Suprapubic skin (tissue), 4 donors: ENCODE data around the gene CASP1. TPM values are rescaled to one million over a fixed set of nuclear protein-coding genes. Genes with fewer than 3 reads are reported as not detected.
"Not testable (repeated sequence)": the region's sequence is repeated elsewhere in the genome, so short reads cannot be mapped to it uniquely, and the experiment has no call there.

ENCODE experiments used
- DNase-seq, 2 donors: peaks; one replicate each; pipeline ENCODE4 v3.0.0-alpha.2; 2019; ENCODE audit warnings: low spot score in 2 of 2
- H3K27ac ChIP-seq: fragments of 200-600 bp; sonication (generic); one replicate; pipeline ENCODE4 v1.5.1; 2019
- H3K27me3 ChIP-seq: fragments of 200-600 bp; sonication (generic); one replicate; pipeline ENCODE4 v1.5.1; 2019
- H3K36me3 ChIP-seq: fragments of 200-600 bp; sonication (generic); one replicate; pipeline ENCODE4 v1.5.1; 2019
- H3K4me1 ChIP-seq: fragments of 200-600 bp; sonication (generic); one replicate; pipeline ENCODE4 v1.5.1; 2019
- H3K4me3 ChIP-seq: fragments of 200-600 bp; sonication (generic); one replicate; pipeline ENCODE4 v1.5.1; 2019; ENCODE audit warnings: mild to moderate bottlenecking
- H3K9me3 ChIP-seq: fragments of 200-600 bp; sonication (generic); one replicate; pipeline ENCODE4 v1.5.1; 2019
- CTCF ChIP-seq, 2 donors: fragments of 200-600 bp in 1 of 2; fragments of 450-650 bp in 1 of 2; sonication (generic) in 1 of 2; IDR thresholded peaks; one replicate each; pipeline ENCODE4 v1.5.1; 2016 to 2019; ENCODE audit warnings: antibody characterized with exemption in 2 of 2, mild to moderate bottlenecking in 1 of 2, moderate library complexity in 1 of 2
- EP300 ChIP-seq: sonication (generic); formaldehyde crosslinking; IDR thresholded peaks from one replicate; pipeline ENCODE4 v1.6.1; 2017; ENCODE audit warnings: antibody characterized with exemption
- POLR2A ChIP-seq, 2 donors: fragments of 450-650 bp; IDR thresholded peaks; one replicate each; pipeline ENCODE4 v1.6.1; 2017; ENCODE audit warnings: antibody characterized with exemption in 2 of 2, mild to moderate bottlenecking in 2 of 2, moderate library complexity in 2 of 2
- POLR2AphosphoS5 ChIP-seq, 3 donors: sonication (generic); formaldehyde crosslinking; IDR thresholded peaks; one replicate each; pipeline ENCODE4 v1.6.1; 2017; ENCODE audit warnings: antibody characterized with exemption in 3 of 3
- WGBS: methylation state at CpG from one replicate; pipeline ENCODE4 v1.1.5; 2018; 5-methylcytosine and 5-hydroxymethylcytosine counted together
- total RNA-seq, 4 donors: library from RNA; depleted of rRNA; stranded (reverse); fragments of >200 nt; gene quantifications; one replicate each; pipeline ENCODE4 v1.1.0, GENCODE V29; 2016

CASP1 gene
- total RNA-seq, 4 donors from 2014 or later = 20.1 to 35.7 (median 28.3) TPM

GRCh38 chr11:105074166-105074530 is 39.2 kb upstream of the CASP1 start:
- 91% methylated on average over 2 of the region's 2 CpGs for WGBS
- no peak for TF ChIP-seq POLR2A (IDR thresholded peaks at IDR 0.05)
- no peak for TF ChIP-seq CTCF (IDR thresholded peaks at IDR 0.05)
- TF ChIP-seq EP300 = no peak
- TF ChIP-seq POLR2AphosphoS5 (IDR thresholded peaks at IDR 0.05) = no peak
- DNase-seq = no peak
- Histone ChIP-seq H3K4me3 (no peak overlapping the region), H3K27ac (no peak overlapping the region), H3K4me1 (no peaks in the 10 kb centered on the region), H3K9me3 (no peaks in the 10 kb centered on the region), H3K27me3 (no peaks in the 10 kb centered on the region), H3K36me3 (no peaks in the 10 kb centered on the region)

GRCh38 chr11:105073456-105074165 is 38.7 kb upstream of the CASP1 start:
- WGBS = 97% methylated on average over 1 of the region's 1 CpG
- H3K4me3 ChIP-seq = no peak overlapping the region
- H3K36me3 ChIP-seq = no peaks in the 10 kb centered on the region
- H3K4me1 ChIP-seq = no peaks in the 10 kb centered on the region
- DNase-seq = no peak
- H3K27ac ChIP-seq = no peak overlapping the region
- no peaks in the 10 kb centered on the region for H3K27me3 ChIP-seq
- TF ChIP-seq POLR2A (IDR thresholded peaks at IDR 0.05) (no peak), EP300 (no peak), CTCF (IDR thresholded peaks at IDR 0.05) (no peak), POLR2AphosphoS5 (IDR thresholded peaks at IDR 0.05) (no peak)
- no peaks in the 10 kb centered on the region for H3K9me3 ChIP-seq

GRCh38 chr11:105072080-105072479 is 37.1 kb upstream of the CASP1 start:
- H3K27ac ChIP-seq, H3K4me1 ChIP-seq, H3K9me3 ChIP-seq, H3K4me3 ChIP-seq, H3K36me3 ChIP-seq, DNase-seq, H3K27me3 ChIP-seq: not testable (repeated sequence)
- WGBS = 39% methylated on average over 2 of the region's 2 CpGs

- H3K27me3 ChIP-seq = no peaks in the 10 kb centered on the region
- H3K4me3 ChIP-seq = peak overlapping the region; percentile 27
- no peak for DNase-seq
- no peaks in the 10 kb centered on the region for H3K4me1 ChIP-seq
- H3K27ac ChIP-seq = no peak overlapping the region
- WGBS = 35% methylated on average over 4 of the region's 4 CpGs
- no peaks in the 10 kb centered on the region for H3K9me3 ChIP-seq
- H3K36me3 ChIP-seq = no peaks in the 10 kb centered on the region
- TF ChIP-seq POLR2AphosphoS5 (IDR thresholded peaks at IDR 0.05) (no peak), POLR2A (IDR thresholded peaks at IDR 0.05) (no peak)
These were observed 36.3 kb upstream of the CASP1 start for GRCh38 chr11:105071089-105071732.

GRCh38 chr11:105070306-105070705 is 35.4 kb upstream of the CASP1 start:
- WGBS = 74% methylated on average over 4 of the region's 4 CpGs
- peak overlapping the region; percentile 27 for H3K4me3 ChIP-seq

GRCh38 chr11:105069749-105070148 is 34.8 kb upstream of the CASP1 start:
- H3K27ac ChIP-seq, H3K36me3 ChIP-seq, DNase-seq, H3K4me1 ChIP-seq, H3K4me3 ChIP-seq, H3K9me3 ChIP-seq, H3K27me3 ChIP-seq: not testable (repeated sequence)
- 65% methylated on average over 2 of the region's 2 CpGs for WGBS

More at GRCh38 chr11:105070306-105070705, 35.4 kb upstream of the CASP1 start:
- no peak for TF ChIP-seq POLR2AphosphoS5 (IDR thresholded peaks at IDR 0.05)
- H3K4me1 ChIP-seq = no peaks in the 10 kb centered on the region
- no peak for DNase-seq
- no peak overlapping the region for H3K27ac ChIP-seq
- H3K36me3 ChIP-seq = no peaks in the 10 kb centered on the region
- no peaks in the 10 kb centered on the region for H3K9me3 ChIP-seq
- H3K27me3 ChIP-seq = no peaks in the 10 kb centered on the region

GRCh38 chr11:105063245-105063941 is 28.4 kb upstream of the CASP1 start:
- not testable (repeated sequence) for DNase-seq, H3K27me3 ChIP-seq, H3K4me3 ChIP-seq, H3K36me3 ChIP-seq, H3K4me1 ChIP-seq, H3K27ac ChIP-seq, H3K9me3 ChIP-seq
- 45% methylated on average over 9 of the region's 9 CpGs for WGBS
